CD4-positive, alpha-beta memory T cell (primary cell): Measurements from ENCODE around the gene USB1. TPM values are rescaled to one million over a fixed set of nuclear protein-coding genes. Genes with fewer than 3 reads are reported as not detected.
"Not testable (repeated sequence)": the region's sequence is repeated elsewhere in the genome, so short reads cannot be mapped to it uniquely, and the experiment has no call there.

Source experiments
- CTCF ChIA-PET: fragments of 350-600 bp; sonication (Branson Sonifier 250); formaldehyde crosslinking; loops from one replicate; lab custom pipeline; 2021; ENCODE audit warnings: inconsistent platforms; ENCODE audit not compliant: partially characterized antibody; lab: Charles Lee
- POLR2A ChIA-PET: fragments of 350-600 bp; sonication (Branson Sonifier 250); formaldehyde crosslinking; loops from one replicate; lab custom pipeline; 2021; ENCODE audit not compliant: partially characterized antibody; lab: Charles Lee
- DNase-seq, 5 donors: peaks; one replicate each; pipeline versions ENCODE4 v3.0.0 to v3.0.0-alpha.2; 2020 to 2022; ENCODE audit warnings: mixed read lengths in 1 of 5
- H3K27ac ChIP-seq: one replicate; pipeline ENCODE4 v1.7.0; 2013; ENCODE audit warnings: low read depth, low read length
- H3K27me3 ChIP-seq: 2 replicates; pipeline ENCODE4 v1.7.0; 2013; ENCODE audit warnings: mild to moderate bottlenecking, low read length, moderate library complexity; ENCODE audit not compliant: insufficient read depth
- H3K36me3 ChIP-seq: 2 replicates; pipeline ENCODE4 v1.7.0; 2013; ENCODE audit warnings: mild to moderate bottlenecking, low read length, moderate library complexity; ENCODE audit not compliant: insufficient read depth
- H3K4me1 ChIP-seq: 2 replicates; pipeline ENCODE4 v1.7.0; 2013; ENCODE audit warnings: mild to moderate bottlenecking, low read length, moderate library complexity; ENCODE audit not compliant: insufficient read depth
- H3K4me3 ChIP-seq, 2 donors: one replicate each; pipeline ENCODE4 v1.7.0; 2013; ENCODE audit warnings: low read length in 2 of 2, mild to moderate bottlenecking in 1 of 2
- H3K9me3 ChIP-seq, 2 donors: one replicate each; pipeline ENCODE4 v1.7.0; 2013; ENCODE audit warnings: low read length in 2 of 2, control low read depth in 1 of 2; ENCODE audit not compliant: control insufficient read depth in 1 of 2
- H3K27ac Mint-ChIP-seq, 7 donors: one replicate each; pipeline ENCODE4 v1.8.0; 2020 to 2021; ENCODE audit warnings: mixed read lengths in 7 of 7, mild to moderate bottlenecking in 6 of 7, inconsistent platforms in 3 of 7, moderate library complexity in 3 of 7
- H3K27me3 Mint-ChIP-seq, 2 donors: one replicate each; pipeline ENCODE4 v1.8.0; 2020 to 2021; ENCODE audit warnings: mixed read lengths in 2 of 2
- H3K36me3 Mint-ChIP-seq, 2 donors: one replicate each; pipeline ENCODE4 v1.8.0; 2020 to 2021; ENCODE audit warnings: mixed read lengths in 2 of 2, inconsistent platforms in 1 of 2, mild to moderate bottlenecking in 1 of 2
- H3K4me1 Mint-ChIP-seq, 4 donors: one replicate each; pipeline ENCODE4 v1.8.0; 2020 to 2021; ENCODE audit warnings: mixed read lengths in 4 of 4, mild to moderate bottlenecking in 1 of 4
- H3K4me3 Mint-ChIP-seq, 8 donors: one replicate each; pipeline ENCODE4 v1.8.0; 2020 to 2021; ENCODE audit warnings: mixed read lengths in 8 of 8, mild to moderate bottlenecking in 7 of 8, moderate library complexity in 6 of 8, inconsistent platforms in 3 of 8
- H3K9me3 Mint-ChIP-seq, 8 donors: one replicate each; pipeline ENCODE4 v1.8.0; 2020 to 2021; ENCODE audit warnings: mixed read lengths in 8 of 8, mild to moderate bottlenecking in 5 of 8, inconsistent platforms in 3 of 8, moderate library complexity in 1 of 8
- intact Hi-C: fragments of 100-400 bp; cut with micrococcal nuclease; formaldehyde crosslinking; loops from one replicate; pipeline ENCODE4 v1.15.1; 2023
- polyA plus RNA-seq, 2 donors: library from polyadenylated mRNA; unstranded; fragments of 300-500 nt; fragmentation: Illumina TruSeq; gene quantifications; one replicate each; pipeline ENCODE4 v1.2.3, GENCODE V29; 2021
- total RNA-seq, 2 experiments: library from RNA; stranded (reverse); gene quantifications; one replicate each; pipeline ENCODE4 v1.2.3, GENCODE V29; 2021

The USB1 gene
- total and polyA plus RNA-seq, 4 experiments from 2014 or later = 35.3 to 45.2 (median 37.9) TPM

DNA sequence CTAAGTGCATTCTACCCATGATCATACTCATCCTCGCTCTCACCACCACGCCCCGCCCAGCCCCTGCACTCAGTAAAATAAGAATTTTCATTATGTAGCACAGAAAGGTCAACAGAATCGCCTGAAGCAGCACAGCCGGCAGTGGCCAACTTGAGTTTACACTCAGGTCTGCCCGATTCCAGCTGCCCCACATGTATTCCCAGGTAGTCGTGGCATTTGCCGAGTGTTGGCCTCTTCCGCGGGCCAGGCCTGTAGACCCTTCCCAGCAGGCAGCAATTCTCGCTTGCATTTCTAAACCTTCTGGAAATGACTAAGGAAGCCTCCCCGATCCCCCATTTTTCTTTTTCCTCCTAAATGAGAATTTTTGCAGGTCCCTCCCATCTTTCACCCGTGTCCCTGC is 30.9 kb upstream of the USB1 start:
- Mint-ChIP-seq H3K9me3 (no peaks in the 10 kb centered on the region), H3K27me3 (no peaks in the 10 kb centered on the region), H3K27ac (no peak overlapping the region), H3K36me3 (no peaks in the 10 kb centered on the region), H3K4me1 (no peaks in the 10 kb centered on the region), H3K4me3 (no peak overlapping the region)
- Histone ChIP-seq H3K27me3 (no peaks in the 10 kb centered on the region), H3K36me3 (no peaks in the 10 kb centered on the region), H3K27ac (no peak overlapping the region), H3K4me1 (no peaks in the 10 kb centered on the region), H3K4me3 (no peak overlapping the region), H3K9me3 (no peaks in the 10 kb centered on the region)
- DNase-seq = no peak
- POLR2A ChIA-PET = no interaction called here
- CTCF ChIA-PET = no interaction called here
- intact Hi-C loops = no loop called here

DNA sequence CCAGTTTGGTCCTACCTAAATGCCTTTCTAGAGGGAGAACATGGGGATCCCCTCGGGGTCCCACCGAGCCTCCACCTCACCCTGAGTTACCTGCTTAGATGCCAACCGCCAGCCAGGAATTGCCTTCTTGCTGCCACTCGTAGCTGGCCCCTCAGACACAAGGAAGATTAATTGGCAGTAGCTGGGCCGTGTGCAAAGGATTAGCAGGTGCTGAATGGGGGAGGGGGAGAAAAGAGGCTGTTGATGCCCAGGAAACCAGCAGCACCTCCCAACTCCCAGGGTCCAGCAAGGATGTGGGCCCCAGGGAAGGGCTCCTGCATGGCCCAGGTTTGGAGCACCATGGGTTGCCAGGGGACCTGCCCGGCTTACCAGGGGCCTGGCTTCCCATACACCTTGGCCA is 30.2 kb upstream of the USB1 start, which contains the start of gene CNGB1:
TSS of gene CNGB1 (minus strand) at position 159 of the 400 bp plus-strand sequence. CDS start 3,842 bp downstream, outside the sequence.
- Mint-ChIP-seq H3K27ac (peak within 1 kb of the TSS in 2 of 7 donors; percentile 61 to 62), H3K4me3 (no peak within 1 kb of the TSS), H3K27me3 (no peaks in the 10 kb centered on the region), H3K9me3 (no peaks in the 10 kb centered on the region), H3K36me3 (no peaks in the 10 kb centered on the region), H3K4me1 (no peaks in the 10 kb centered on the region)
- no peak for DNase-seq
- POLR2A ChIA-PET = no interaction called here
- Histone ChIP-seq H3K27me3 (no peaks in the 10 kb centered on the region), H3K4me3 (no peak within 1 kb of the TSS), H3K36me3 (no peaks in the 10 kb centered on the region), H3K27ac (no peak within 1 kb of the TSS), H3K4me1 (no peaks in the 10 kb centered on the region), H3K9me3 (no peaks in the 10 kb centered on the region)
- CTCF ChIA-PET = no interaction called here
- intact Hi-C loops = no loop called here

DNA sequence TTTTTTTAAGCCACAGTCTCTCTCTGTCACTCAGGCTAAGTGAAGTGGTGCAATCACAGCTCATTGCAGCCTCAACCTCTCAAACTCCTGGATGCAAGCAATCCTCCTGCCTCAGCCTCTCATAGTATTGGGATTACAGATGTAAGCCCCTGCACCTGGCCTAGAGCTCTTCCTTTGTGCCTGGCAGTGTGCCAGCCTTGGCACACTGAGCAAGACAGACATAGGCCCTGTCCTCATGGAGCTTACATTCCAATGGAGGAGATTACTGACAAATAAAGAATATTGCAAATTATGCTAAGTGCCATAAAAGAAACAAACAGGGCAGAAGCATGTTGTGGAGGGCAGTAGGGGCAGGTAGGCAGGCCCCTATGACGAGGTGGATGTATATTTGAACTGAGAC is 29.4 kb upstream of the USB1 start:
- H3K4me1 ChIP-seq = no peaks in the 10 kb centered on the region
- no peaks in the 10 kb centered on the region for H3K4me1 Mint-ChIP-seq
- ChIA-PET CTCF (interaction anchor here (0.7 to 0.9 kb wide), 2 partner anchors 8 to 48 kb away, joined by 3 read pairs; no protein-coding TSS in a partner anchor), POLR2A (no interaction called here)
- H3K27ac Mint-ChIP-seq = peak overlapping the region in 2 of 7 donors; percentile 61 to 62
- H3K27me3 Mint-ChIP-seq = no peaks in the 10 kb centered on the region
- intact Hi-C loops = no loop called here
- no peaks in the 10 kb centered on the region for H3K9me3 Mint-ChIP-seq
- no peak overlapping the region for H3K4me3 ChIP-seq
- H3K27ac ChIP-seq = no peak overlapping the region
- no peaks in the 10 kb centered on the region for H3K36me3 ChIP-seq
- no peaks in the 10 kb centered on the region for H3K36me3 Mint-ChIP-seq
- no peaks in the 10 kb centered on the region for H3K9me3 ChIP-seq
- no peak for DNase-seq
- H3K27me3 ChIP-seq = no peaks in the 10 kb centered on the region
- H3K4me3 Mint-ChIP-seq = no peak overlapping the region

DNA sequence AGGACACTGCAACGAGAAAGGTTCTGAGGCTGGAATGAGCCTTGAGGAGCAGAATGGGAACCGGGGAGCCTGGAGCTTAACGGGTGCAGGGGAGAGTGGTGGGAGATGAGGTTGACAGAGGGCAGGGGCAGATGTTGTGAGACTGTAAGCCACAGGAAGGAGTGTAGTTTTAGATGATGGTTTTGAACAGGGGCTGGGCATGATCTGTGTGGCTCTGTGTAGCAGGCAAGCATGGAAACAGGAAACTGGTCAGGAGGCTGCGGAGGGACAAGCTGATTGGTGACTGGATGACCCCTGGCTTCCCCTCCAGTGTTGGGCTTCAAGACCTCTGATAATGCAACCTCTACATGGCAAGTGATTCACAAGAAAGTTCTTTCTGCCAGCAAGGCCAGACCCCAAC is 28.9 kb upstream of the USB1 start:
- Histone ChIP-seq H3K27me3 (no peaks in the 10 kb centered on the region), H3K4me3 (no peak overlapping the region), H3K36me3 (no peaks in the 10 kb centered on the region), H3K9me3 (no peaks in the 10 kb centered on the region), H3K27ac (no peak overlapping the region), H3K4me1 (no peaks in the 10 kb centered on the region)
- POLR2A ChIA-PET = no interaction called here
- Mint-ChIP-seq H3K36me3 (no peaks in the 10 kb centered on the region), H3K4me1 (no peaks in the 10 kb centered on the region), H3K27ac (peak overlapping the region in 1 of 7 donors; percentile 68), H3K9me3 (no peaks in the 10 kb centered on the region), H3K4me3 (no peak overlapping the region), H3K27me3 (no peaks in the 10 kb centered on the region)
- CTCF ChIA-PET = interaction anchor here (0.7 to 0.9 kb wide), 2 partner anchors 9 to 47 kb away, joined by 3 read pairs; no protein-coding TSS in a partner anchor
- intact Hi-C loops = no loop called here
- no peak for DNase-seq

DNA sequence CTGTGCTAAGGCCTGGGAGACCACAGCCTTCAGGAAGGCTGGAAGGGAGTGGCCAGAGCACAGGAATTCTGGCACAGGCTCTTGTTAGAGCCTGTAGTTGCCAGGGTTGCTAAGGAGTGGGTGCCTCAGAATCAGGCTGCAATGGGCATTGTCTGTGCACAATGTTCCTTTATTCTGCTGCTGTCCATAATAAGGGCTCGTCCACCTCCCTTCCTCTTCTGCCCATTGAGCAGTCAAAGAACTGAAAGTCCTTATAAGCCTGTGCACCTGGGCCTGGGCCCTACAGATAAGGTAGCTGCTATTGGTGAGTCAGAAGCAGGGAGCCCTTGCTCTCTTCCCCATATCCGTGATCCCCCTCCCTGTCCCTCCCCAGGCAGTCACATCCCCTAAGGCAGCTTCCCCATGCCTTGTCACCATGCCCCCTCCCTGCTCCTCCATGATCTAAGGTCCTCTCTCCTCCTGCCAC is 24.8 kb upstream of the USB1 start:
- Histone ChIP-seq H3K4me1 (no peaks in the 10 kb centered on the region), H3K27me3 (no peaks in the 10 kb centered on the region), H3K27ac (no peak overlapping the region), H3K4me3 (no peak overlapping the region), H3K9me3 (no peaks in the 10 kb centered on the region), H3K36me3 (no peaks in the 10 kb centered on the region)
- no peaks in the 10 kb centered on the region for H3K9me3 Mint-ChIP-seq
- H3K4me3 Mint-ChIP-seq = no peak overlapping the region
- intact Hi-C loops = no loop called here
- CTCF ChIA-PET = interaction anchor here (1.0 to 1.2 kb wide), 2 partner anchors 10 to 22 kb away, joined by 3 read pairs; no protein-coding TSS in a partner anchor
- no peaks in the 10 kb centered on the region for H3K4me1 Mint-ChIP-seq
- POLR2A ChIA-PET = no interaction called here
- no peak overlapping the region for H3K27ac Mint-ChIP-seq
- no peaks in the 10 kb centered on the region for H3K27me3 Mint-ChIP-seq
- DNase-seq = no peak
- H3K36me3 Mint-ChIP-seq = no peaks in the 10 kb centered on the region

GRCh38 chr16:57977418-57978069 is 23.7 kb upstream of the USB1 start:
- Mint-ChIP-seq H3K27me3 (no peaks in the 10 kb centered on the region), H3K27ac (no peak overlapping the region), H3K36me3 (no peaks in the 10 kb centered on the region), H3K4me3 (no peak overlapping the region), H3K9me3 (no peaks in the 10 kb centered on the region), H3K4me1 (no peaks in the 10 kb centered on the region)
- Histone ChIP-seq H3K4me1 (no peaks in the 10 kb centered on the region), H3K4me3 (no peak overlapping the region), H3K27ac (no peak overlapping the region), H3K9me3 (no peaks in the 10 kb centered on the region), H3K27me3 (no peaks in the 10 kb centered on the region), H3K36me3 (no peaks in the 10 kb centered on the region)
- ChIA-PET CTCF (interaction anchor here (1.0 to 1.2 kb wide), 2 partner anchors 11 to 21 kb away, joined by 3 read pairs; no protein-coding TSS in a partner anchor), POLR2A (no interaction called here)
- intact Hi-C loops = no loop called here
- no peak for DNase-seq

DNA sequence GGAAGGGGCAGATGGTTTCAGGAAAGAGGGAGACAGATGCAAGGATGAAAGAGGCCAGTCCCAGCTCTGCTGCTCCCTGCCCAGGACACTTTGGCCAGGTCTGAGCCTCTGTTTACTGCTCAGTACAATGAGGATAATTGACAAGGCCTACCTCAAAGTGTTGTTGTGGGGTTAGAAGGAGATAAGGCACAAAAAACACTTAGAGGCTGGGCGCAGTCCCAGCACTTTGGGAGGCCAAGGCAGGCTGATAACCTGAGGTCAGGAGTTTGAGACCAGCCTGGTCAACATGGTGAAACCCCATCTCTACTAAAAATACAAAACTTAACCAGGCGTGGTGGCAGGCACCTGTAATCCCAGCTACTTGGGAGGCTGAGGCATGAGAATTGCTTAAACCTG is 23.1 kb upstream of the USB1 start:
- H3K27me3 Mint-ChIP-seq, H3K27me3 ChIP-seq, H3K27ac ChIP-seq, H3K4me3 Mint-ChIP-seq, H3K36me3 ChIP-seq, H3K4me3 ChIP-seq, POLR2A ChIA-PET, H3K9me3 ChIP-seq, intact Hi-C loops, H3K4me1 Mint-ChIP-seq, DNase-seq, H3K9me3 Mint-ChIP-seq, H3K36me3 Mint-ChIP-seq, CTCF ChIA-PET, H3K4me1 ChIP-seq: not testable (repeated sequence)
- H3K27ac Mint-ChIP-seq = peak overlapping the region in 1 of 7 donors; percentile 12
